ENCODE measurements around the gene CFAP20. TPM values are rescaled to one million over a fixed set of nuclear protein-coding genes. Genes with fewer than 3 reads are reported as not detected.

CFAP20 gene
- total RNA-seq, 1 donor from 2014 or later = 41.7 TPM

DNA sequence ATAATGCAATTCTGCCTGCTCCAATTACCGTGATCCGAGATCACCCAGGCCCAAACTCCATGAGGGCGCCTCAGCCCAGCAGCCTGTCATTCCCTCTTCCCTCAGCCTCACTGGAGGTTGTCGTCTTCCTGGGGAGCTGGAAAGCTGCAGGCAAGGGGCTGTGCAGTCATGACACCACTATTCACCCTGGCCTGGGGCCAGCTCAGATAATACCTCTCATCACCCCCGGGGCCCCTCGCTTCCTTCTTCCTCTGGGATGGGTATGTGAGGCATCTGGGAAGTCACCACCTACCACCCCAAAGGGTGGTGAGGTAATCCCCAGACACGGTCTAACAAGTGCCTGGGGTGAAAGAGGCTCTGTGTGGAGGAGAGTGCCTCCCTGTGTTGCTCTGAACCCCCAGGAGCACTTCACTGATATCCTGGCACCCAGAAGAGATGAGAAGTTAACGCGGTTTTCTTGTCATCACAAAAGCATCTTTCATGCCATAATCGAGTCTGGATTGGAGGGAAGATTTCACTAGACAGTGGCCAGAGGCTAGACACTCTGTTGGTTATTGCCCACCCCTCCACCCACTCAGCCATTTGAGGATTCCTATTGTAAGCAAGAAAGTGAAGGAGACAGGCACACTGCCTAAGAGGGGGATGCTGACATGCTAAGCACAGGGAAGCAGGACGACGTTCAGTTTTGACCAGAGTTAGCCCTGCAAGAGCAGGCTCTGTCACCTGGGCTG lies 18.4 kb downstream of the CFAP20 start:
- TF ChIP-seq, protein P1, sequence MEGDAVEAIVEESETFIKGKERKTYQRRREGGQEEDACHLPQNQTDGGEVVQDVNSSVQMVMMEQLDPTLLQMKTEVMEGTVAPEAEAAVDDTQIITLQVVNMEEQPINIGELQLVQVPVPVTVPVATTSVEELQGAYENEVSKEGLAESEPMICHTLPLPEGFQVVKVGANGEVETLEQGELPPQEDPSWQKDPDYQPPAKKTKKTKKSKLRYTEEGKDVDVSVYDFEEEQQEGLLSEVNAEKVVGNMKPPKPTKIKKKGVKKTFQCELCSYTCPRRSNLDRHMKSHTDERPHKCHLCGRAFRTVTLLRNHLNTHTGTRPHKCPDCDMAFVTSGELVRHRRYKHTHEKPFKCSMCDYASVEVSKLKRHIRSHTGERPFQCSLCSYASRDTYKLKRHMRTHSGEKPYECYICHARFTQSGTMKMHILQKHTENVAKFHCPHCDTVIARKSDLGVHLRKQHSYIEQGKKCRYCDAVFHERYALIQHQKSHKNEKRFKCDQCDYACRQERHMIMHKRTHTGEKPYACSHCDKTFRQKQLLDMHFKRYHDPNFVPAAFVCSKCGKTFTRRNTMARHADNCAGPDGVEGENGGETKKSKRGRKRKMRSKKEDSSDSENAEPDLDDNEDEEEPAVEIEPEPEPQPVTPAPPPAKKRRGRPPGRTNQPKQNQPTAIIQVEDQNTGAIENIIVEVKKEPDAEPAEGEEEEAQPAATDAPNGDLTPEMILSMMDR (conservative IDR thresholded peaks at IDR 0.05) = no peak
- Mint-ChIP-seq H3K9me3 (no peaks in the 10 kb centered on the region), H3K27ac (peak overlapping the region; percentile 26), H3K27me3 (no peaks in the 10 kb centered on the region), H3K36me3 (peaks cover 29% of the 10 kb centered on the region), H3K4me3 (no peak overlapping the region), H3K4me1 (ENCODE audit: unreplicated experiment) (peaks cover 25% of the 10 kb centered on the region)
- no peak for DNase-seq (ENCODE audit: extremely low spot score, unreplicated experiment)

DNA sequence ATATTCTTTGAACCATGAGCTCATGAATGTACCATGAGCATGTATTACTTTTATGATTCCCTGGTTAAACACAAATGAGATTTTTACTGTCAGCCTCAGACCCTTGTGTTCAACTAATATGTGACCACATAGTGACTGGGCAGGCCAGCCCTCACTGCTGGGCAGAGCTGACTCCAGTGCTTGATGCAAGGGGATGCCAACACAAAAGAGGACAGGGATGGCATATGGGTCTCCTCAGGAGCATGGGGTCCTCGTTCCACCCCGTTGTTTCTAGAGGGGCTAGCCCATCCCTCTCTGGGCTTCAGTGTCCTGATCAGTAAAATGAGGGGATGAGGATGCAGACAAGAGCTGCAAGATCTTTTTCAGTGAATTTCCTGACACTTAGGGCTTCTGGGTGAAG lies 19.3 kb downstream of the CFAP20 start:
- H3K27me3 Mint-ChIP-seq = no peaks in the 10 kb centered on the region
- no peak for DNase-seq (ENCODE audit: extremely low spot score, unreplicated experiment)
- H3K4me3 Mint-ChIP-seq = no peak overlapping the region
- H3K9me3 Mint-ChIP-seq = no peaks in the 10 kb centered on the region
- H3K4me1 Mint-ChIP-seq (ENCODE audit: unreplicated experiment) = peaks cover 29% of the 10 kb centered on the region
- TF ChIP-seq, protein P1 (conservative IDR thresholded peaks at IDR 0.05) = no peak
- peaks cover 22% of the 10 kb centered on the region for H3K36me3 Mint-ChIP-seq
- no peak overlapping the region for H3K27ac Mint-ChIP-seq

DNA sequence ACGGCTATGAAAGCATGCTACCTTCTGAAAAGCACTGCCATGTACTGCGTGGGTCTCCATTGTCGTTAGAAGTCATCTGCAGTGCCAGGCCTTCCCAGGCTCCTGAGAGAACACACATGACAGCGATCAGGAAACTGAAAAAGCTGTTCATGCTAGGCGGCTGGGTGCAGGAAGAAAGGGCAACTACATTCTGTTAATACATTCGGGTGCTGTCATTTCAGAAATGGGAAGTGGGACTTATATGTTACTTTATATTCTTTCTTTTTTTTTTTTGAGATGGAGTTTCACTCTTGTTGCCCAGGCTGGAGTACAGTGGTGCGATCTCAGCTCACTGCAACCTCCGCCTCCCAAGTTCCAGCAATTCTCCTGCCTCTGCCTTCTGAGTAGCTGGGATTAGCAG lies 19.9 kb downstream of the CFAP20 start:
- H3K4me1 Mint-ChIP-seq (ENCODE audit: unreplicated experiment) = peaks cover 29% of the 10 kb centered on the region
- H3K27me3 Mint-ChIP-seq = no peaks in the 10 kb centered on the region
- TF ChIP-seq, protein P1 (conservative IDR thresholded peaks at IDR 0.05) = no peak
- H3K27ac Mint-ChIP-seq = no peak overlapping the region
- no peak overlapping the region for H3K4me3 Mint-ChIP-seq
- H3K9me3 Mint-ChIP-seq = no peaks in the 10 kb centered on the region
- H3K36me3 Mint-ChIP-seq = peaks cover 18% of the 10 kb centered on the region
- DNase-seq (ENCODE audit: extremely low spot score, unreplicated experiment) = no peak

DNA sequence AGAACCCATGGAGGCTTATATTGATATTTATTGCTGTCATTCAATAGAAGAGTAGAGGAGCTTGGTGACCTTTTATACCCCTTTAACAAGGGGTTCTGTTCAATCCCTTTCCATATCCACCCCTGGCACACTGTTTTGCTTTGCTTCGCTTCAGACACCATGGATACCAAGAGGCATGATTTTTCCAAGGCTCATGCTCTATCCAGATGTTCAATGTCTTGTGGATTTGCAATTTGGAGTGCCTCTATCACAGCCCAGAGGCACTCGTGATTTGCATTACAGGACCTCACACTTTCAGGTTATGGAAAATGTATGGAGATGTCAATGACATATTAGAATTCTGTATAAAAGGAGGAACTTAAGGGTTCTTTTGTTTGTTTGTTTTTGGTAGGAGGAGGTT lies 21.5 kb downstream of the CFAP20 start:
- H3K4me3 Mint-ChIP-seq = no peak overlapping the region
- no peaks in the 10 kb centered on the region for H3K27me3 Mint-ChIP-seq
- DNase-seq (ENCODE audit: extremely low spot score, unreplicated experiment) = no peak
- peaks cover 29% of the 10 kb centered on the region for H3K4me1 Mint-ChIP-seq (ENCODE audit: unreplicated experiment)
- H3K9me3 Mint-ChIP-seq = no peaks in the 10 kb centered on the region
- no peak overlapping the region for H3K27ac Mint-ChIP-seq
- peaks cover 5% of the 10 kb centered on the region for H3K36me3 Mint-ChIP-seq
- TF ChIP-seq, protein P1 (conservative IDR thresholded peaks at IDR 0.05) = no peak

DNA sequence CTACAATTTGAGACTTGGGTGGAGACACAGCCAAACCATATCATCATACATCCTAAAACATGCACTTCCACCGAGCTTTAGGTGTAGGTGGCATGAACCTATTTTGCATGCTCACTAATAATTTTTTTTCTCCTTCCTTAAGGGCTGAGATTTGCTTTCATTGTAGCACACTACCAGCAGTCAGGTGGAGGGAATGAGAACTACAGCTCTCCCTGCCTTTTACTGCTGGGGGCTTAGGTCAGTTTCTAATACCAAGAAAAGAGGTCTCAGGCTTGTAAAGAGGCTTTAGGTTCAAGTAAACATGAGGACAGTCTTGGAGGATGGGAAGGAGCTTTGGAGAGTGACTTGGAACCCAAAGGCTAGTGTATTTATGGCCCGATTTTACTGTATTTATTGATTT lies 22.0 kb downstream of the CFAP20 start:
- Mint-ChIP-seq H3K4me3 (no peak overlapping the region), H3K27me3 (no peaks in the 10 kb centered on the region), H3K4me1 (ENCODE audit: unreplicated experiment) (peaks cover 29% of the 10 kb centered on the region), H3K9me3 (no peaks in the 10 kb centered on the region), H3K27ac (no peak overlapping the region), H3K36me3 (peaks cover 3% of the 10 kb centered on the region)
- DNase-seq (ENCODE audit: extremely low spot score, unreplicated experiment) = no peak
- TF ChIP-seq, protein P1 (conservative IDR thresholded peaks at IDR 0.05) = peak; percentile 47
